Measurements from ENCODE around the gene PIBF1. TPM values are rescaled to one million over a fixed set of nuclear protein-coding genes. Genes with fewer than 3 reads are reported as not detected.

PIBF1 gene
- total RNA-seq, 1 experiment from 2014 or later = 12.9 TPM

GRCh38 chr13:73056565-73056962 lies 274.6 kb downstream of the PIBF1 start (continued):
- TF ChIP-seq ZNF281 (CRISPR knock-in tag; IDR thresholded peaks at IDR 0.05) (no peak), GABPB1 (CRISPR knock-in tag; IDR thresholded peaks at IDR 0.05) (no peak), ZNF671 (CRISPR knock-in tag; IDR thresholded peaks at IDR 0.05) (no peak), ZNF263 (CRISPR knock-in tag; IDR thresholded peaks at IDR 0.05; ENCODE audit: low read depth) (no peak), ZSCAN18 (CRISPR knock-in tag; IDR thresholded peaks at IDR 0.05) (no peak), ESRRA (CRISPR knock-in tag; IDR thresholded peaks at IDR 0.05; ENCODE audit: borderline replicate concordance) (no peak), TP53 (CRISPR knock-in tag; IDR thresholded peaks at IDR 0.05) (no peak), ATF1 (CRISPR knock-in tag; IDR thresholded peaks at IDR 0.05) (no peak), SMAD3 (CRISPR knock-in tag; IDR thresholded peaks at IDR 0.05; ENCODE audit: borderline replicate concordance) (no peak), ETV6 (CRISPR knock-in tag; IDR thresholded peaks at IDR 0.05) (no peak)

- no peak overlapping the region for H3K27ac Mint-ChIP-seq
- POLR2A ChIA-PET = no interaction called here
- no peak for TF ChIP-seq ZSCAN18 (CRISPR knock-in tag; IDR thresholded peaks at IDR 0.05)
- no peak for TF ChIP-seq MXD4 (CRISPR knock-in tag; IDR thresholded peaks at IDR 0.05; ENCODE audit: borderline replicate concordance)
- TF ChIP-seq TCF7 (CRISPR knock-in tag; IDR thresholded peaks at IDR 0.05; ENCODE audit: low read depth) = no peak
- no peak for TF ChIP-seq NFYB (CRISPR knock-in tag; conservative IDR thresholded peaks at IDR 0.05; ENCODE audit: low read depth)
- no peak for TF ChIP-seq SMAD4 (CRISPR knock-in tag; IDR thresholded peaks at IDR 0.05)
- H3K4me3 Mint-ChIP-seq = peak overlapping the region; percentile 89
- no peaks in the 10 kb centered on the region for H3K36me3 Mint-ChIP-seq
- H3K27me3 Mint-ChIP-seq (ENCODE audit: low read depth) = peaks cover 56% of the 10 kb centered on the region
- no peaks in the 10 kb centered on the region for H3K9me3 Mint-ChIP-seq
- ATAC-seq = no peak
- CTCF ChIA-PET = no interaction called here
- peaks cover 50% of the 10 kb centered on the region for H3K4me1 Mint-ChIP-seq
- DNase-seq (ENCODE audit: low spot score) = no peak
Observed at GRCh38 chr13:73057284-73058063, 275.5 kb downstream of the PIBF1 start.

DNA sequence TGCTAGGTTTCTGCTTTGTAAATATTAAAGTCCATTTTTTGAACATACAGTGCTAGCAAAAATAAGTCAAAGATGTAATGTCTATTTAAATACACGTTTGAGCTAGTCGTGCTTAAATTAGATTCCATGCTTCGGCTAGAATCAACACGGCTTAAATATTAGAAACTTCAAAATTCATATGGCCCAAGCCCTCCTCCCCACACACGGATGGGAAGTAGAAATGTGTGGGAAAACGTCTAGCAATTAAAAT lies 276.1 kb downstream of the PIBF1 start:
- Mint-ChIP-seq H3K4me3 (peak overlapping the region; percentile 89), H3K4me1 (peaks cover 53% of the 10 kb centered on the region), H3K27ac (no peak overlapping the region), H3K27me3 (ENCODE audit: low read depth) (peaks cover 62% of the 10 kb centered on the region), H3K9me3 (no peaks in the 10 kb centered on the region), H3K36me3 (no peaks in the 10 kb centered on the region)
- POLR2A ChIA-PET = no interaction called here
- CTCF ChIA-PET = interaction anchor here (0.8 to 1.2 kb wide), 2 partner anchors 15 to 218 kb away, joined by 3 read pairs; no protein-coding TSS in a partner anchor
- ATAC-seq (no peak), DNase-seq (ENCODE audit: low spot score) (no peak)
- no peak for TF ChIP-seq TP53 (CRISPR knock-in tag; IDR thresholded peaks at IDR 0.05)
- TF ChIP-seq, protein P1, sequence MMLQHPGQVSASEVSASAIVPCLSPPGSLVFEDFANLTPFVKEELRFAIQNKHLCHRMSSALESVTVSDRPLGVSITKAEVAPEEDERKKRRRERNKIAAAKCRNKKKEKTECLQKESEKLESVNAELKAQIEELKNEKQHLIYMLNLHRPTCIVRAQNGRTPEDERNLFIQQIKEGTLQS (CRISPR knock-in tag; conservative IDR thresholded peaks at IDR 0.05) = no peak
- no peak for TF ChIP-seq PRDM15 (CRISPR knock-in tag; IDR thresholded peaks at IDR 0.05)
- no peak for TF ChIP-seq ZNF671 (CRISPR knock-in tag; IDR thresholded peaks at IDR 0.05)
- no peak for TF ChIP-seq CREB1 (CRISPR knock-in tag; IDR thresholded peaks at IDR 0.05)
- no peak for TF ChIP-seq NR1H2 (CRISPR knock-in tag; IDR thresholded peaks at IDR 0.05)
- no peak for TF ChIP-seq CREM (CRISPR knock-in tag; IDR thresholded peaks at IDR 0.05)
- TF ChIP-seq, protein P2, sequence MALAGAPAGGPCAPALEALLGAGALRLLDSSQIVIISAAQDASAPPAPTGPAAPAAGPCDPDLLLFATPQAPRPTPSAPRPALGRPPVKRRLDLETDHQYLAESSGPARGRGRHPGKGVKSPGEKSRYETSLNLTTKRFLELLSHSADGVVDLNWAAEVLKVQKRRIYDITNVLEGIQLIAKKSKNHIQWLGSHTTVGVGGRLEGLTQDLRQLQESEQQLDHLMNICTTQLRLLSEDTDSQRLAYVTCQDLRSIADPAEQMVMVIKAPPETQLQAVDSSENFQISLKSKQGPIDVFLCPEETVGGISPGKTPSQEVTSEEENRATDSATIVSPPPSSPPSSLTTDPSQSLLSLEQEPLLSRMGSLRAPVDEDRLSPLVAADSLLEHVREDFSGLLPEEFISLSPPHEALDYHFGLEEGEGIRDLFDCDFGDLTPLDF (CRISPR knock-in tag; IDR thresholded peaks at IDR 0.05) = no peak

Data from WTC11 (cell line).